SJCRH30 (cell line): ENCODE data around the gene RABEP1. TPM values are rescaled to one million over a fixed set of nuclear protein-coding genes. Genes with fewer than 3 reads are reported as not detected.

Source experiments
- DNase-seq, 2 experiments: peaks; one replicate each; pipeline ENCODE4 v3.0.0-alpha.2; 2015 to 2020
- H3K27ac ChIP-seq: fragments of 250-450 bp; sonication (Bioruptor Pico); 2 replicates; pipeline ENCODE4 v1.5.1; 2020; ENCODE audit warnings: mild to moderate bottlenecking, moderate library complexity
- H3K27me3 ChIP-seq: fragments of 250-450 bp; sonication (Bioruptor Pico); 2 replicates; pipeline ENCODE4 v1.5.1; 2020; ENCODE audit warnings: mild to moderate bottlenecking, moderate library complexity
- H3K36me3 ChIP-seq: fragments of 250-450 bp; sonication (Bioruptor Pico); 2 replicates; pipeline ENCODE4 v1.5.1; 2020; ENCODE audit warnings: mild to moderate bottlenecking, moderate library complexity
- H3K4me1 ChIP-seq: fragments of 250-450 bp; sonication (Bioruptor Pico); 2 replicates; pipeline ENCODE4 v1.5.1; 2020; ENCODE audit warnings: mild to moderate bottlenecking, moderate library complexity
- H3K4me3 ChIP-seq: fragments of 250-450 bp; sonication (Bioruptor Pico); 2 replicates; pipeline ENCODE4 v1.5.1; 2020; ENCODE audit warnings: mild to moderate bottlenecking, moderate library complexity
- H3K9me3 ChIP-seq: fragments of 250-450 bp; sonication (Bioruptor Pico); replicated peaks from 2 replicates; pipeline ENCODE4 v1.5.1; 2020; ENCODE audit warnings: mild to moderate bottlenecking, moderate library complexity
- total RNA-seq: library from RNA; depleted of rRNA; stranded (reverse); fragments of >200 nt; shearing (Covaris generic); gene quantifications from 2 replicates; pipeline ENCODE4 v1.2.3, GENCODE V29; 2014

The RABEP1 gene
- total RNA-seq, 1 experiment from 2014 or later, result 28.9 TPM

GRCh38 chr17:5365831-5366230, 83.7 kb downstream of the RABEP1 start:
- DNase-seq, result no peak
- no peaks in the 10 kb centered on the region for H3K27me3 ChIP-seq
- no peak overlapping the region for H3K27ac ChIP-seq
- no peaks in the 10 kb centered on the region for H3K4me1 ChIP-seq
- no peak overlapping the region for H3K4me3 ChIP-seq
- H3K36me3 ChIP-seq, result peaks cover 12% of the 10 kb centered on the region; the same call in 1 of the 2 replicates
- no peaks in the 10 kb centered on the region for H3K9me3 ChIP-seq

- no peak overlapping the region for H3K27ac ChIP-seq
- no peak for DNase-seq
- H3K36me3 ChIP-seq, result peaks cover 12% of the 10 kb centered on the region; the same call in 1 of the 2 replicates
- no peak overlapping the region for H3K4me3 ChIP-seq
- H3K4me1 ChIP-seq, result no peaks in the 10 kb centered on the region
- no peaks in the 10 kb centered on the region for H3K9me3 ChIP-seq
- H3K27me3 ChIP-seq, result no peaks in the 10 kb centered on the region
Observed at GRCh38 chr17:5370411-5370810, 88.3 kb downstream of the RABEP1 start.

- Histone ChIP-seq H3K4me1 (no peaks in the 10 kb centered on the region), H3K4me3 (no peak overlapping the region), H3K27ac (no peak overlapping the region), H3K9me3 (no peaks in the 10 kb centered on the region), H3K36me3 (peaks cover 11% of the 10 kb centered on the region; the same call in 1 of the 2 replicates), H3K27me3 (no peaks in the 10 kb centered on the region)
- DNase-seq, result no peak
Observed at GRCh38 chr17:5373112-5373511, 91.0 kb downstream of the RABEP1 start.

GRCh38 chr17:5378566-5379207, 96.6 kb downstream of the RABEP1 start:
- H3K36me3 ChIP-seq, result peaks cover 24% of the 10 kb centered on the region
- no peaks in the 10 kb centered on the region for H3K4me1 ChIP-seq
- H3K9me3 ChIP-seq, result no peaks in the 10 kb centered on the region
- H3K27ac ChIP-seq, result no peak overlapping the region
- no peak for DNase-seq
- H3K27me3 ChIP-seq, result no peaks in the 10 kb centered on the region
- H3K4me3 ChIP-seq, result no peak overlapping the region

- DNase-seq, result no peak
- Histone ChIP-seq H3K9me3 (no peaks in the 10 kb centered on the region), H3K27ac (no peak overlapping the region), H3K4me1 (no peaks in the 10 kb centered on the region), H3K27me3 (no peaks in the 10 kb centered on the region), H3K4me3 (no peak overlapping the region), H3K36me3 (peaks cover 31% of the 10 kb centered on the region)
Observed at GRCh38 chr17:5379351-5380107, 97.4 kb downstream of the RABEP1 start.

- DNase-seq, result peak; percentile 3 to 19
- no peak overlapping the region for H3K4me3 ChIP-seq
Observed at GRCh38 chr17:5380491-5381135, 98.5 kb downstream of the RABEP1 start.

GRCh38 chr17:5381542-5381941, 99.5 kb downstream of the RABEP1 start:
- Histone ChIP-seq H3K27ac (no peak overlapping the region), H3K27me3 (no peaks in the 10 kb centered on the region), H3K36me3 (peaks cover 38% of the 10 kb centered on the region), H3K9me3 (no peaks in the 10 kb centered on the region), H3K4me3 (no peak overlapping the region), H3K4me1 (no peaks in the 10 kb centered on the region)
- DNase-seq, result no peak

More at GRCh38 chr17:5380491-5381135, 98.5 kb downstream of the RABEP1 start:
- H3K9me3 ChIP-seq, result no peaks in the 10 kb centered on the region
- H3K36me3 ChIP-seq, result peaks cover 39% of the 10 kb centered on the region
- H3K27me3 ChIP-seq, result no peaks in the 10 kb centered on the region
- H3K27ac ChIP-seq, result no peak overlapping the region
- no peaks in the 10 kb centered on the region for H3K4me1 ChIP-seq

- Histone ChIP-seq H3K9me3 (no peaks in the 10 kb centered on the region), H3K4me1 (no peaks in the 10 kb centered on the region), H3K27me3 (no peaks in the 10 kb centered on the region), H3K36me3 (peaks cover 31% of the 10 kb centered on the region), H3K27ac (no peak overlapping the region), H3K4me3 (no peak overlapping the region)
- no peak for DNase-seq
Observed at GRCh38 chr17:5391678-5392077, 109.6 kb downstream of the RABEP1 start.

GRCh38 chr17:5396612-5397011, 114.5 kb downstream of the RABEP1 start:
- Histone ChIP-seq H3K27ac (no peak overlapping the region), H3K36me3 (peaks cover 38% of the 10 kb centered on the region), H3K4me1 (no peaks in the 10 kb centered on the region), H3K4me3 (no peak overlapping the region), H3K9me3 (no peaks in the 10 kb centered on the region), H3K27me3 (no peaks in the 10 kb centered on the region)
- no peak for DNase-seq

GRCh38 chr17:5399767-5400166, 117.7 kb downstream of the RABEP1 start:
- no peak for DNase-seq
- Histone ChIP-seq H3K27me3 (no peaks in the 10 kb centered on the region), H3K36me3 (peaks cover 48% of the 10 kb centered on the region), H3K4me3 (no peak overlapping the region), H3K4me1 (no peaks in the 10 kb centered on the region), H3K9me3 (no peaks in the 10 kb centered on the region), H3K27ac (no peak overlapping the region)

- Histone ChIP-seq H3K4me3 (no peak overlapping the region), H3K9me3 (no peaks in the 10 kb centered on the region), H3K4me1 (no peaks in the 10 kb centered on the region), H3K36me3 (peaks cover 59% of the 10 kb centered on the region), H3K27me3 (no peaks in the 10 kb centered on the region), H3K27ac (no peak overlapping the region)
- no peak for DNase-seq
Observed at GRCh38 chr17:5405400-5405799, 123.3 kb downstream of the RABEP1 start.

- no peaks in the 10 kb centered on the region for H3K9me3 ChIP-seq
- no peak overlapping the region for H3K4me3 ChIP-seq
- no peak for DNase-seq
- no peak overlapping the region for H3K27ac ChIP-seq
- no peaks in the 10 kb centered on the region for H3K27me3 ChIP-seq
- no peaks in the 10 kb centered on the region for H3K4me1 ChIP-seq
- peaks cover 65% of the 10 kb centered on the region for H3K36me3 ChIP-seq
Observed at GRCh38 chr17:5408186-5408585, 126.1 kb downstream of the RABEP1 start.

- no peaks in the 10 kb centered on the region for H3K4me1 ChIP-seq
- H3K27ac ChIP-seq, result no peak overlapping the region
- no peaks in the 10 kb centered on the region for H3K9me3 ChIP-seq
- no peaks in the 10 kb centered on the region for H3K27me3 ChIP-seq
- no peak for DNase-seq
- peaks cover 61% of the 10 kb centered on the region for H3K36me3 ChIP-seq
- H3K4me3 ChIP-seq, result no peak overlapping the region
Observed at GRCh38 chr17:5410594-5411272, 128.6 kb downstream of the RABEP1 start.

- H3K4me1 ChIP-seq, result no peaks in the 10 kb centered on the region
- peaks cover 41% of the 10 kb centered on the region for H3K36me3 ChIP-seq
- no peak overlapping the region for H3K27ac ChIP-seq
- no peaks in the 10 kb centered on the region for H3K27me3 ChIP-seq
- no peaks in the 10 kb centered on the region for H3K9me3 ChIP-seq
- DNase-seq, result no peak
- no peak overlapping the region for H3K4me3 ChIP-seq
Observed at GRCh38 chr17:5413682-5414081, 131.6 kb downstream of the RABEP1 start.

- H3K9me3 ChIP-seq, result no peaks in the 10 kb centered on the region
- H3K4me3 ChIP-seq, result no peak overlapping the region
- H3K4me1 ChIP-seq, result no peaks in the 10 kb centered on the region
- H3K27ac ChIP-seq, result no peak overlapping the region
- no peaks in the 10 kb centered on the region for H3K27me3 ChIP-seq
- peaks cover 24% of the 10 kb centered on the region for H3K36me3 ChIP-seq
- no peak for DNase-seq
Observed at GRCh38 chr17:5416901-5417300, 134.8 kb downstream of the RABEP1 start.
